GM12891 (cell line): ENCODE data around the gene RUSC1.

Experiments used
- POLR2A ChIP-seq: IDR thresholded peaks from 2 replicates; pipeline ENCODE4 v1.6.1; 2011; ENCODE audit warnings: low read depth, low read length, control low read depth
- POLR2AphosphoS5 ChIP-seq: IDR thresholded peaks from 2 replicates; pipeline ENCODE4 v1.6.1; 2011; ENCODE audit warnings: low read depth, low read length, control low read depth
- TAF1 ChIP-seq: IDR thresholded peaks from 2 replicates; pipeline ENCODE4 v1.6.1; 2011; ENCODE audit warnings: low read depth, low read length, control low read depth

DNA sequence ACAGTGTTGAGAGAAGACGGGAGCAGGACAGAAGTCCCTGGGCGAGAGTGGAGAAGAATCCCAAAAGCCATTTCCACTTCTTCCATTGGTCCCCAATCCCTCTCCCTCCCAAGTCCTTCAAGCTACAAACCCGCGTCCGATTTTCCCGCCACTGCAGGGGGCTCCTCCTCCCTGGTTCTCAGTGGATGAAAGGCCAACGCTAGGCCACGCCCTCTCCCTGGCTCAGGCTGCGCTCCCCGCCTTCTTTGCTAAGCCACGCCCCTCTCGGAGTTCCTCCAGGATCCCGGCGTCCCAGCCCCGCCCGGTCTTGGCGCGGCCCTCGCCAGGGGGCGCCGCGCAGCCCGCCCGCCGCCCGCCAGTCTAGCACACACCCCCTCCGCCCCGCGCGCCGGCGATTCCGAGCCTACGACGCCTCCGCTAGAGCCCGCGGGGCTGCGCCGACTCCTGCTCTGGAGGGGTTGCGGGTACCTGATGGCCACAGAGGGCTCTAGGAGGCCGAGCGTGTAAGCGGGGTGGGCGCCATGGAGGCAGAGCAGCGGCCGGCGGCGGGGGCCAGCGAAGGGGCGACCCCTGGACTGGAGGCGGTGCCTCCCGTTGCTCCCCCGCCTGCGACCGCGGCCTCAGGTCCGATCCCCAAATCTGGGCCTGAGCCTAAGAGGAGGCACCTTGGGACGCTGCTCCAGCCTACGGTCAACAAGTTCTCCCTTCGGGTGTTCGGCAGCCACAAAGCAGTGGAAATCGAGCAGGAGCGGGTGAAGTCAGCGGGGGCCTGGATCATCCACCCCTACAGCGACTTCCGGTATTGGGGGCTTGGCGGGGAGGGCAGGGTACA, 43.4 kb upstream of the RUSC1 start, which contains the start of gene HCN3:
- TF ChIP-seq POLR2AphosphoS5 (no peak), TAF1 (no peak), POLR2A (no peak)
